GM23338 (cell line): ENCODE data around the gene GARS1. TPM values are rescaled to one million over a fixed set of nuclear protein-coding genes. Genes with fewer than 3 reads are reported as not detected.

Experiments
- ATAC-seq: fragments of 200-7000 bp; cut with Tn5 transposase; 3 replicates; pipeline ENCODE4 v1.9.1; 2020
- DNase-seq: peaks from one replicate; pipeline ENCODE4 v3.0.0-alpha.2; 2015; ENCODE audit warnings: low spot score
- H2AFZ ChIP-seq: fragments of 200-600 bp; sonication (generic); 2 replicates; pipeline ENCODE4 v1.8.0; 2016; ENCODE audit warnings: antibody characterized with exemption, mild to moderate bottlenecking, moderate library complexity
- H3F3A ChIP-seq: fragments of 200-600 bp; sonication (generic); replicated peaks from 2 replicates; pipeline ENCODE4 v1.8.0; 2017; ENCODE audit warnings: antibody characterized with exemption, mixed run types, low read depth
- H3K27ac ChIP-seq: fragments of 200-600 bp; sonication (generic); 2 replicates; pipeline ENCODE4 v1.6.1; 2016; ENCODE audit warnings: low read depth
- H3K27me3 ChIP-seq: fragments of 200-600 bp; sonication (generic); 2 replicates; pipeline ENCODE4 v1.8.0; 2016; ENCODE audit warnings: mild to moderate bottlenecking, mixed run types, moderate library complexity; ENCODE audit not compliant: insufficient read depth
- H3K36me3 ChIP-seq: fragments of 200-600 bp; sonication (generic); 2 replicates; pipeline ENCODE4 v1.8.0; 2016; ENCODE audit warnings: mild to moderate bottlenecking; ENCODE audit not compliant: insufficient read depth
- H3K4me1 ChIP-seq: fragments of 200-600 bp; sonication (generic); 2 replicates; pipeline ENCODE4 v1.8.0; 2016; ENCODE audit warnings: mild to moderate bottlenecking, moderate library complexity; ENCODE audit not compliant: insufficient read depth
- H3K4me2 ChIP-seq: fragments of 200-600 bp; sonication (generic); 2 replicates; pipeline ENCODE4 v1.7.1; 2017; ENCODE audit warnings: mixed run types
- H3K4me3 ChIP-seq: fragments of 200-600 bp; sonication (generic); 2 replicates; pipeline ENCODE4 v1.6.1; 2016; ENCODE audit warnings: mixed run types
- H3K79me2 ChIP-seq: fragments of 200-600 bp; sonication (generic); replicated peaks from 2 replicates; pipeline ENCODE4 v1.8.0; 2017; ENCODE audit warnings: mild to moderate bottlenecking; ENCODE audit not compliant: insufficient read depth
- H3K9me2 ChIP-seq: fragments of 200-600 bp; sonication (generic); 2 replicates; pipeline ENCODE4 v1.8.0; 2017; ENCODE audit not compliant: insufficient read depth
- H4K20me1 ChIP-seq: fragments of 200-600 bp; sonication (generic); replicated peaks from 2 replicates; pipeline ENCODE4 v1.8.0; 2017; ENCODE audit warnings: mild to moderate bottlenecking; ENCODE audit not compliant: insufficient read depth
- H3K27ac Mint-ChIP-seq: 2 replicates; pipeline ENCODE4 v1.8.0; 2020; ENCODE audit warnings: inconsistent platforms, mild to moderate bottlenecking, moderate library complexity, mixed read lengths
- H3K27me3 Mint-ChIP-seq: 3 replicates; pipeline ENCODE4 v1.8.0; 2022; ENCODE audit warnings: low read depth, mild to moderate bottlenecking, moderate library complexity, mixed read lengths, inconsistent platforms; ENCODE audit not compliant: insufficient read depth, poor library complexity
- H3K36me3 Mint-ChIP-seq: 3 replicates; pipeline ENCODE4 v1.8.0; 2021; ENCODE audit warnings: low read depth, mild to moderate bottlenecking, inconsistent platforms, moderate library complexity, mixed read lengths
- H3K4me1 Mint-ChIP-seq: 3 replicates; pipeline ENCODE4 v1.8.0; 2020; ENCODE audit warnings: mild to moderate bottlenecking, inconsistent platforms, mixed read lengths
- H3K4me3 Mint-ChIP-seq: 3 replicates; pipeline ENCODE4 v1.8.0; 2021; ENCODE audit warnings: moderate library complexity, mild to moderate bottlenecking, inconsistent platforms, mixed read lengths
- H3K9me3 Mint-ChIP-seq: 3 replicates; pipeline ENCODE4 v1.8.0; 2020; ENCODE audit warnings: moderate library complexity, mild to moderate bottlenecking, inconsistent platforms, mixed read lengths
- CREB1 ChIP-seq: fragments of 250-450 bp; sonication (Bioruptor Pico); IDR thresholded peaks from 2 replicates; pipeline ENCODE4 v1.5.0; 2020; ENCODE audit warnings: low read depth, mild to moderate bottlenecking, moderate library complexity
- CTCF ChIP-seq, 2 experiments: fragments of 200-600 bp in 1 of 2; sonication (generic) in 1 of 2; conservative IDR thresholded peaks; 2 replicates each; pipeline versions ENCODE4 v1.5.1 to v1.6.1; 2016 to 2017; ENCODE audit warnings: antibody characterized with exemption in 2 of 2, low read depth in 2 of 2, mild to moderate bottlenecking in 2 of 2, moderate library complexity in 1 of 2
- EZH2 ChIP-seq: fragments of 200-600 bp; sonication (generic); IDR thresholded peaks from one replicate; pipeline ENCODE4 v1.8.0; 2017; ENCODE audit warnings: antibody characterized with exemption, mild to moderate bottlenecking, low read depth; ENCODE audit not compliant: unreplicated experiment
- EZH2phosphoT487 ChIP-seq: fragments of 200-600 bp; sonication (generic); IDR thresholded peaks from one replicate; pipeline ENCODE4 v1.8.1; 2018; ENCODE audit warnings: antibody characterized with exemption; ENCODE audit not compliant: unreplicated experiment
- JUNB ChIP-seq: IDR thresholded peaks from one replicate; pipeline ENCODE4 v1.6.1; 2016; ENCODE audit warnings: antibody characterized with exemption; ENCODE audit not compliant: unreplicated experiment
- NANOG ChIP-seq: IDR thresholded peaks from 2 replicates; pipeline ENCODE4 v1.6.1; 2016; ENCODE audit warnings: antibody characterized with exemption, borderline replicate concordance
- POLR2AphosphoS5 ChIP-seq: IDR thresholded peaks from 2 replicates; pipeline ENCODE4 v1.6.1; 2016; ENCODE audit warnings: antibody characterized with exemption, low read depth
- STAT1 ChIP-seq: IDR thresholded peaks from one replicate; pipeline ENCODE4 v1.6.1; 2016; ENCODE audit warnings: antibody characterized with exemption; ENCODE audit not compliant: unreplicated experiment
- ZNF331 ChIP-seq: fragments of 250-450 bp; sonication (Bioruptor Pico); IDR thresholded peaks from 2 replicates; pipeline ENCODE4 v1.5.0; 2020; ENCODE audit warnings: low read depth, mild to moderate bottlenecking, moderate library complexity
- polyA plus RNA-seq: library from polyadenylated mRNA; unstranded; fragments of >200 nt; fragmentation: Nextera tagmentation; extraction: Ambion mirVana; gene quantifications from 2 replicates; pipeline ENCODE4 v1.2.1, GENCODE V29; 2016
- total RNA-seq: library from RNA; depleted of rRNA; stranded (reverse); fragments of >200 nt; shearing (Covaris generic); gene quantifications from 2 replicates; pipeline ENCODE4 v1.2.3, GENCODE V29; 2014
- TF ChIP-seq, protein P1 (sequence below): fragments of 250-450 bp; sonication (Bioruptor Pico); IDR thresholded peaks from 2 replicates; pipeline ENCODE4 v1.5.0; 2020; ENCODE audit warnings: mild to moderate bottlenecking, moderate library complexity
- TF ChIP-seq, protein P2 (sequence below): IDR thresholded peaks from one replicate; pipeline ENCODE4 v1.6.1; 2018; ENCODE audit warnings: antibody characterized with exemption; ENCODE audit not compliant: unreplicated experiment
- TF ChIP-seq, protein P3 (sequence below): IDR thresholded peaks from 2 replicates; pipeline ENCODE4 v1.6.1; 2016; ENCODE audit warnings: antibody characterized with exemption

Gene GARS1
- total and polyA plus RNA-seq, 2 experiments from 2014 or later, result 207 to 241 TPM

- ATAC-seq (no peak), DNase-seq (no peak)
- H3K4me1 ChIP-seq, result no peaks in the 10 kb centered on the region
- no peaks in the 10 kb centered on the region; the same call in 2 of the 3 replicates for H3K36me3 Mint-ChIP-seq
- no peak overlapping the region for H2AFZ ChIP-seq
- H3K36me3 ChIP-seq, result no peaks in the 10 kb centered on the region
- TF ChIP-seq POLR2AphosphoS5 (no peak), JUNB (no peak), ZNF331 (CRISPR knock-in tag) (no peak), NANOG (no peak), EZH2 (no peak), STAT1 (no peak), EZH2phosphoT487 (no peak), CTCF (conservative IDR thresholded peaks at IDR 0.05; ENCODE audit: low read depth in 2 of 2) (no peak), CREB1 (CRISPR knock-in tag) (no peak)
- TF ChIP-seq, protein P1, sequence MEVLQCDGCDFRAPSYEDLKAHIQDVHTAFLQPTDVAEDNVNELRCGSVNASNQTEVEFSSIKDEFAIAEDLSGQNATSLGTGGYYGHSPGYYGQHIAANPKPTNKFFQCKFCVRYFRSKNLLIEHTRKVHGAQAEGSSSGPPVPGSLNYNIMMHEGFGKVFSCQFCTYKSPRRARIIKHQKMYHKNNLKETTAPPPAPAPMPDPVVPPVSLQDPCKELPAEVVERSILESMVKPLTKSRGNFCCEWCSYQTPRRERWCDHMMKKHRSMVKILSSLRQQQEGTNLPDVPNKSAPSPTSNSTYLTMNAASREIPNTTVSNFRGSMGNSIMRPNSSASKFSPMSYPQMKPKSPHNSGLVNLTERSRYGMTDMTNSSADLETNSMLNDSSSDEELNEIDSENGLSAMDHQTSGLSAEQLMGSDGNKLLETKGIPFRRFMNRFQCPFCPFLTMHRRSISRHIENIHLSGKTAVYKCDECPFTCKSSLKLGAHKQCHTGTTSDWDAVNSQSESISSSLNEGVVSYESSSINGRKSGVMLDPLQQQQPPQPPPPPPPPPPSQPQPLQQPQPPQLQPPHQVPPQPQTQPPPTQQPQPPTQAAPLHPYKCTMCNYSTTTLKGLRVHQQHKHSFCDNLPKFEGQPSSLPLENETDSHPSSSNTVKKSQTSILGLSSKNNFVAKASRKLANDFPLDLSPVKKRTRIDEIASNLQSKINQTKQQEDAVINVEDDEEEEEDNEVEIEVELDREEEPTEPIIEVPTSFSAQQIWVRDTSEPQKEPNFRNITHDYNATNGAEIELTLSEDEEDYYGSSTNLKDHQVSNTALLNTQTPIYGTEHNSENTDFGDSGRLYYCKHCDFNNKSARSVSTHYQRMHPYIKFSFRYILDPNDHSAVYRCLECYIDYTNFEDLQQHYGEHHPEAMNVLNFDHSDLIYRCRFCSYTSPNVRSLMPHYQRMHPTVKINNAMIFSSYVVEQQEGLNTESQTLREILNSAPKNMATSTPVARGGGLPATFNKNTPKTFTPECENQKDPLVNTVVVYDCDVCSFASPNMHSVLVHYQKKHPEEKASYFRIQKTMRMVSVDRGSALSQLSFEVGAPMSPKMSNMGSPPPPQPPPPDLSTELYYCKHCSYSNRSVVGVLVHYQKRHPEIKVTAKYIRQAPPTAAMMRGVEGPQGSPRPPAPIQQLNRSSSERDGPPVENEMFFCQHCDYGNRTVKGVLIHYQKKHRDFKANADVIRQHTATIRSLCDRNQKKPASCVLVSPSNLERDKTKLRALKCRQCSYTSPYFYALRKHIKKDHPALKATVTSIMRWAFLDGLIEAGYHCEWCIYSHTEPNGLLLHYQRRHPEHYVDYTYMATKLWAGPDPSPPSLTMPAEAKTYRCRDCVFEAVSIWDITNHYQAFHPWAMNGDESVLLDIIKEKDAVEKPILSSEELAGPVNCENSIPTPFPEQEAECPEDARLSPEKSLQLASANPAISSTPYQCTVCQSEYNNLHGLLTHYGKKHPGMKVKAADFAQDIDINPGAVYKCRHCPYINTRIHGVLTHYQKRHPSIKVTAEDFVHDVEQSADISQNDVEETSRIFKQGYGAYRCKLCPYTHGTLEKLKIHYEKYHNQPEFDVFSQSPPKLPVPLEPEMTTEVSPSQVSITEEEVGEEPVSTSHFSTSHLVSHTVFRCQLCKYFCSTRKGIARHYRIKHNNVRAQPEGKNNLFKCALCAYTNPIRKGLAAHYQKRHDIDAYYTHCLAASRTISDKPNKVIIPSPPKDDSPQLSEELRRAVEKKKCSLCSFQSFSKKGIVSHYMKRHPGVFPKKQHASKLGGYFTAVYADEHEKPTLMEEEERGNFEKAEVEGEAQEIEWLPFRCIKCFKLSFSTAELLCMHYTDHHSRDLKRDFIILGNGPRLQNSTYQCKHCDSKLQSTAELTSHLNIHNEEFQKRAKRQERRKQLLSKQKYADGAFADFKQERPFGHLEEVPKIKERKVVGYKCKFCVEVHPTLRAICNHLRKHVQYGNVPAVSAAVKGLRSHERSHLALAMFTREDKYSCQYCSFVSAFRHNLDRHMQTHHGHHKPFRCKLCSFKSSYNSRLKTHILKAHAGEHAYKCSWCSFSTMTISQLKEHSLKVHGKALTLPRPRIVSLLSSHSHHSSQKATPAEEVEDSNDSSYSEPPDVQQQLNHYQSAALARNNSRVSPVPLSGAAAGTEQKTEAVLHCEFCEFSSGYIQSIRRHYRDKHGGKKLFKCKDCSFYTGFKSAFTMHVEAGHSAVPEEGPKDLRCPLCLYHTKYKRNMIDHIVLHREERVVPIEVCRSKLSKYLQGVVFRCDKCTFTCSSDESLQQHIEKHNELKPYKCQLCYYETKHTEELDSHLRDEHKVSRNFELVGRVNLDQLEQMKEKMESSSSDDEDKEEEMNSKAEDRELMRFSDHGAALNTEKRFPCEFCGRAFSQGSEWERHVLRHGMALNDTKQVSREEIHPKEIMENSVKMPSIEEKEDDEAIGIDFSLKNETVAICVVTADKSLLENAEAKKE (CRISPR knock-in tag), result no peak
- TF ChIP-seq, protein P2, sequence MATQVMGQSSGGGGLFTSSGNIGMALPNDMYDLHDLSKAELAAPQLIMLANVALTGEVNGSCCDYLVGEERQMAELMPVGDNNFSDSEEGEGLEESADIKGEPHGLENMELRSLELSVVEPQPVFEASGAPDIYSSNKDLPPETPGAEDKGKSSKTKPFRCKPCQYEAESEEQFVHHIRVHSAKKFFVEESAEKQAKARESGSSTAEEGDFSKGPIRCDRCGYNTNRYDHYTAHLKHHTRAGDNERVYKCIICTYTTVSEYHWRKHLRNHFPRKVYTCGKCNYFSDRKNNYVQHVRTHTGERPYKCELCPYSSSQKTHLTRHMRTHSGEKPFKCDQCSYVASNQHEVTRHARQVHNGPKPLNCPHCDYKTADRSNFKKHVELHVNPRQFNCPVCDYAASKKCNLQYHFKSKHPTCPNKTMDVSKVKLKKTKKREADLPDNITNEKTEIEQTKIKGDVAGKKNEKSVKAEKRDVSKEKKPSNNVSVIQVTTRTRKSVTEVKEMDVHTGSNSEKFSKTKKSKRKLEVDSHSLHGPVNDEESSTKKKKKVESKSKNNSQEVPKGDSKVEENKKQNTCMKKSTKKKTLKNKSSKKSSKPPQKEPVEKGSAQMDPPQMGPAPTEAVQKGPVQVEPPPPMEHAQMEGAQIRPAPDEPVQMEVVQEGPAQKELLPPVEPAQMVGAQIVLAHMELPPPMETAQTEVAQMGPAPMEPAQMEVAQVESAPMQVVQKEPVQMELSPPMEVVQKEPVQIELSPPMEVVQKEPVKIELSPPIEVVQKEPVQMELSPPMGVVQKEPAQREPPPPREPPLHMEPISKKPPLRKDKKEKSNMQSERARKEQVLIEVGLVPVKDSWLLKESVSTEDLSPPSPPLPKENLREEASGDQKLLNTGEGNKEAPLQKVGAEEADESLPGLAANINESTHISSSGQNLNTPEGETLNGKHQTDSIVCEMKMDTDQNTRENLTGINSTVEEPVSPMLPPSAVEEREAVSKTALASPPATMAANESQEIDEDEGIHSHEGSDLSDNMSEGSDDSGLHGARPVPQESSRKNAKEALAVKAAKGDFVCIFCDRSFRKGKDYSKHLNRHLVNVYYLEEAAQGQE, result no peak
- TF ChIP-seq, protein P3, sequence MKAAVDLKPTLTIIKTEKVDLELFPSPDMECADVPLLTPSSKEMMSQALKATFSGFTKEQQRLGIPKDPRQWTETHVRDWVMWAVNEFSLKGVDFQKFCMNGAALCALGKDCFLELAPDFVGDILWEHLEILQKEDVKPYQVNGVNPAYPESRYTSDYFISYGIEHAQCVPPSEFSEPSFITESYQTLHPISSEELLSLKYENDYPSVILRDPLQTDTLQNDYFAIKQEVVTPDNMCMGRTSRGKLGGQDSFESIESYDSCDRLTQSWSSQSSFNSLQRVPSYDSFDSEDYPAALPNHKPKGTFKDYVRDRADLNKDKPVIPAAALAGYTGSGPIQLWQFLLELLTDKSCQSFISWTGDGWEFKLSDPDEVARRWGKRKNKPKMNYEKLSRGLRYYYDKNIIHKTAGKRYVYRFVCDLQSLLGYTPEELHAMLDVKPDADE, result no peak
- H3K4me2 ChIP-seq, result no peak overlapping the region
- H3K79me2 ChIP-seq, result no peaks in the 10 kb centered on the region
- H3K9me2 ChIP-seq, result 0 out of 2 replicates have a peak, but pooled peaks cover 5% of the 10 kb centered on the region
- no peak overlapping the region for H3K27ac ChIP-seq
- no peaks in the 10 kb centered on the region for H3F3A ChIP-seq
- H3K4me1 Mint-ChIP-seq, result no peaks in the 10 kb centered on the region
- H4K20me1 ChIP-seq, result no peaks in the 10 kb centered on the region
- no peaks in the 10 kb centered on the region for H3K27me3 ChIP-seq
- peaks cover 12% of the 10 kb centered on the region for H3K27me3 Mint-ChIP-seq
- no peak overlapping the region for H3K4me3 ChIP-seq
- H3K9me3 Mint-ChIP-seq, result no peaks in the 10 kb centered on the region
- H3K4me3 Mint-ChIP-seq, result no peak overlapping the region
- H3K27ac Mint-ChIP-seq, result no peak overlapping the region
Measured at GRCh38 chr7:30657131-30657530, 62.5 kb downstream of the GARS1 start.
